Measurements from ENCODE around the gene KSR2. TPM values are rescaled to one million over a fixed set of nuclear protein-coding genes. Genes with fewer than 3 reads are reported as not detected.

The KSR2 gene
- total and polyA plus RNA-seq, 2 donors (not counting 3 experiments of a cell fraction or from before 2014, with no cell fraction given), result 2.1 to 5.2 TPM

DNA sequence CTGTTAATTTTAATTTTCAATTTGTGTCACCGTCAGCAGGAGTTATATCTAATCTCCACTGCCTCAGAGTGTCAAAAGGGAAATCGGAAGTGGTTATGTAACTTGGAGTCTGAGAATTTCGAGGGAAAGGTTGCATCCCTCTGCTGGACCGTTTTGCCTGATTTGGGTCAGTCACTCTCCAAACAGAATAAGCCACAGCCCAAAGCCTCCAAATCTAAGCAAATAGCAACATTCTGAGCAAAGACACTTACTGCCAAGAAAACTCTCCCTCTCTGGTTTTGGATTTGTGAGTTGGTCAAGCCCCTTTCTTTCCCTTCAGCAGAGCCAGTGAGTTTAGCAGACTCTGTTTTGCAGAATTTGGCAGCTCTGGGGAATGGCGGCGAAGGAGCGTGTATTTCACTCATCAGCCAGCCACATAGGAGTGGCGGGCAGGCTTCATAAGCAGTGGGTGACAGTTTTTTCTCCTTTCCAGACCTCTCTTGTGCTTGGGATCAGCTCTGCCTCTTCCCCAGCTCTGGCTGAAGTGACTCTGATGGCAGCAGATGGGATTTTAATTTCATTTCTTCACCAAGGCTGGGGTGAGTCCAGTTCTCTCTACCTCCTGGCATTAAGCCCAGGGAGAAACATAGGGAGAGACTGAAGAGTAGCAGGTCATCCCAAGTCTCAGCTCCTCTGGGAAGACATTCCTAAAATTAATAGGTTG lies 388.6 kb downstream of the KSR2 start:
- CTCF ChIA-PET, result interaction anchor here (0.8 to 3.2 kb wide), 2 partner anchors 9 to 213 kb away, joined by 4 to 10 read pairs; no protein-coding TSS in a partner anchor
- Histone ChIP-seq H3K4me1 (ENCODE audit: control insufficient read depth, extremely low read depth, insufficient read depth, low read length) (no peaks in the 10 kb centered on the region), H3K79me2 (ENCODE audit: control insufficient read depth, insufficient read depth, low read length) (no peaks in the 10 kb centered on the region), H3K36me3 (ENCODE audit: control insufficient read depth in 2 of 2, extremely low read depth in 1 of 2, insufficient read depth in 2 of 2, low read length in 2 of 2) (no peaks in the 10 kb centered on the region), H3K9me3 (replicated peaks; ENCODE audit: control insufficient read depth, insufficient read depth, low read length) (no peaks in the 10 kb centered on the region), H4K20me1 (replicated peaks; ENCODE audit: control insufficient read depth, extremely low read depth, insufficient read depth, low read length) (no peaks in the 10 kb centered on the region), H3K27me3 (ENCODE audit: control insufficient read depth in 2 of 2, insufficient read depth in 2 of 2, low read length in 2 of 2) (no peaks in the 10 kb centered on the region), H3K27ac (ENCODE audit: insufficient read depth, low read depth, low read length) (no peak overlapping the region), H2AFZ (ENCODE audit: low read depth, low read length) (no peak overlapping the region), H3K9me1 (replicated peaks; ENCODE audit: control insufficient read depth, extremely low read depth, insufficient read depth, low read length) (no peaks in the 10 kb centered on the region), H3K4me2 (ENCODE audit: insufficient read depth, low read length) (no peak overlapping the region), H3K9ac (replicated peaks; ENCODE audit: extremely low read depth, insufficient read depth, low read length) (no peak overlapping the region), H3K4me3 (replicated peaks in 1 of 3; ENCODE audit: insufficient read depth in 1 of 3, low read depth in 1 of 3, low read length in 3 of 3) (no peak overlapping the region)
- no TSS peak for BruUV-seq (replicated peaks)
- dilution Hi-C loops (cut with MboI; ENCODE audit: extremely low pct_ligation_motif_present, low sequenced_read_pairs) (no loop called here), intact Hi-C loops (cut with micrococcal nuclease) (no loop called here)
- FAIRE-seq (no peak), DNase-seq (ENCODE audit: low read depth, low spot score) (no peak)
- TF ChIP-seq, protein P1, sequence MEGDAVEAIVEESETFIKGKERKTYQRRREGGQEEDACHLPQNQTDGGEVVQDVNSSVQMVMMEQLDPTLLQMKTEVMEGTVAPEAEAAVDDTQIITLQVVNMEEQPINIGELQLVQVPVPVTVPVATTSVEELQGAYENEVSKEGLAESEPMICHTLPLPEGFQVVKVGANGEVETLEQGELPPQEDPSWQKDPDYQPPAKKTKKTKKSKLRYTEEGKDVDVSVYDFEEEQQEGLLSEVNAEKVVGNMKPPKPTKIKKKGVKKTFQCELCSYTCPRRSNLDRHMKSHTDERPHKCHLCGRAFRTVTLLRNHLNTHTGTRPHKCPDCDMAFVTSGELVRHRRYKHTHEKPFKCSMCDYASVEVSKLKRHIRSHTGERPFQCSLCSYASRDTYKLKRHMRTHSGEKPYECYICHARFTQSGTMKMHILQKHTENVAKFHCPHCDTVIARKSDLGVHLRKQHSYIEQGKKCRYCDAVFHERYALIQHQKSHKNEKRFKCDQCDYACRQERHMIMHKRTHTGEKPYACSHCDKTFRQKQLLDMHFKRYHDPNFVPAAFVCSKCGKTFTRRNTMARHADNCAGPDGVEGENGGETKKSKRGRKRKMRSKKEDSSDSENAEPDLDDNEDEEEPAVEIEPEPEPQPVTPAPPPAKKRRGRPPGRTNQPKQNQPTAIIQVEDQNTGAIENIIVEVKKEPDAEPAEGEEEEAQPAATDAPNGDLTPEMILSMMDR (IDR thresholded peaks at IDR 0.05; ENCODE audit: extremely low read depth in 1 of 2, insufficient read depth in 1 of 2, low read depth in 1 of 2, low read length in 2 of 2), result no peak
- no peak for TF ChIP-seq GATA2 (IDR thresholded peaks at IDR 0.05; ENCODE audit: insufficient read depth, insufficient read length, low read depth, low read length)
- TF ChIP-seq JUN (IDR thresholded peaks at IDR 0.05; ENCODE audit: borderline replicate concordance, insufficient read depth, insufficient read length, low read depth), result no peak
- TF ChIP-seq POLR2AphosphoS5 (IDR thresholded peaks at IDR 0.05; ENCODE audit: insufficient read depth, low read depth, low read length), result no peak
- TF ChIP-seq MYC (IDR thresholded peaks at IDR 0.05; ENCODE audit: low read depth, low read length), result no peak
- no peak for TF ChIP-seq FOS (IDR thresholded peaks at IDR 0.05; ENCODE audit: borderline replicate concordance, insufficient read depth, low read length)
- no peak for TF ChIP-seq EZH2 (IDR thresholded peaks at IDR 0.05; ENCODE audit: borderline replicate concordance, low read depth, low read length, severe bottlenecking)
- TF ChIP-seq, protein P2, sequence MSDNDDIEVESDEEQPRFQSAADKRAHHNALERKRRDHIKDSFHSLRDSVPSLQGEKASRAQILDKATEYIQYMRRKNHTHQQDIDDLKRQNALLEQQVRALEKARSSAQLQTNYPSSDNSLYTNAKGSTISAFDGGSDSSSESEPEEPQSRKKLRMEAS (IDR thresholded peaks at IDR 0.05; ENCODE audit: insufficient read depth, insufficient read length), result no peak
- TF ChIP-seq POLR2A (IDR thresholded peaks at IDR 0.05; ENCODE audit: low read depth, low read length), result no peak
- POLR2A ChIA-PET, result no interaction called here

All from endothelial cell of umbilical vein (primary cell).